ENCODE measurements around the gene ABI3BP.

Gene ABI3BP

GRCh38 chr3:100775669-100776068 is 217.6 kb downstream of the ABI3BP start:
- Mint-ChIP-seq H3K9me3 (no peaks in the 10 kb centered on the region), H3K27me3 (peaks cover 0 to 4% of the 10 kb centered on the region in 2 donors), H3K27ac (no peak overlapping the region), H3K36me3 (ENCODE audit: insufficient read depth) (no peaks in the 10 kb centered on the region), H3K4me3 (no peak overlapping the region), H3K4me1 (ENCODE audit: low read depth in 2 of 2) (no peaks in the 10 kb centered on the region)
- DNase-seq (no peak), ATAC-seq (replicated peaks) (no peak)

- Mint-ChIP-seq H3K27ac (no peak overlapping the region), H3K27me3 (peaks cover 0 to 8% of the 10 kb centered on the region in 2 donors), H3K4me1 (ENCODE audit: low read depth in 2 of 2) (no peaks in the 10 kb centered on the region), H3K36me3 (ENCODE audit: insufficient read depth) (no peaks in the 10 kb centered on the region), H3K4me3 (no peak overlapping the region), H3K9me3 (no peaks in the 10 kb centered on the region)
- ATAC-seq (replicated peaks) (no peak), DNase-seq (no peak)
These were observed 218.0 kb downstream of the ABI3BP start for GRCh38 chr3:100775226-100775625.

- no peak for ATAC-seq (replicated peaks)
- Mint-ChIP-seq H3K27me3 (peaks cover 0 to 13% of the 10 kb centered on the region in 2 donors), H3K9me3 (no peaks in the 10 kb centered on the region), H3K36me3 (ENCODE audit: insufficient read depth) (no peaks in the 10 kb centered on the region), H3K27ac (no peak overlapping the region), H3K4me3 (no peak overlapping the region), H3K4me1 (ENCODE audit: low read depth in 2 of 2) (no peaks in the 10 kb centered on the region)
- no peak for DNase-seq
These were observed 223.5 kb downstream of the ABI3BP start for GRCh38 chr3:100769693-100770092.

GRCh38 chr3:100766069-100766468 is 227.2 kb downstream of the ABI3BP start:
- peaks cover 0 to 19% of the 10 kb centered on the region in 2 donors for H3K27me3 Mint-ChIP-seq
- DNase-seq (no peak), ATAC-seq (replicated peaks) (no peak)
- no peaks in the 10 kb centered on the region for H3K9me3 Mint-ChIP-seq
- no peak overlapping the region for H3K4me3 Mint-ChIP-seq
- H3K27ac Mint-ChIP-seq, result no peak overlapping the region
- H3K4me1 Mint-ChIP-seq (ENCODE audit: low read depth in 2 of 2), result no peaks in the 10 kb centered on the region
- no peaks in the 10 kb centered on the region for H3K36me3 Mint-ChIP-seq (ENCODE audit: insufficient read depth)

GRCh38 chr3:100765437-100765975 is 227.7 kb downstream of the ABI3BP start:
- DNase-seq, result no peak
- no peak for ATAC-seq (replicated peaks)
- H3K9me3 Mint-ChIP-seq, result no peaks in the 10 kb centered on the region
- no peak overlapping the region for H3K27ac Mint-ChIP-seq
- H3K27me3 Mint-ChIP-seq, result peaks cover 0 to 14% of the 10 kb centered on the region in 2 donors
- H3K36me3 Mint-ChIP-seq (ENCODE audit: insufficient read depth), result no peaks in the 10 kb centered on the region
- H3K4me1 Mint-ChIP-seq (ENCODE audit: low read depth in 2 of 2), result no peaks in the 10 kb centered on the region
- no peak overlapping the region for H3K4me3 Mint-ChIP-seq

GRCh38 chr3:100761951-100762350 is 231.3 kb downstream of the ABI3BP start:
- Mint-ChIP-seq H3K4me1 (ENCODE audit: low read depth in 2 of 2) (peaks cover 0 to 3% of the 10 kb centered on the region in 2 donors), H3K36me3 (ENCODE audit: insufficient read depth) (no peaks in the 10 kb centered on the region), H3K27ac (no peak overlapping the region)

GRCh38 chr3:100761211-100761942 is 231.8 kb downstream of the ABI3BP start:
- ATAC-seq (replicated peaks) (peak; percentile 63), DNase-seq (no peak)
- peak overlapping the region in 1 of 2 donors; percentile 10 for H3K27ac Mint-ChIP-seq
- H3K9me3 Mint-ChIP-seq, result no peaks in the 10 kb centered on the region
- no peaks in the 10 kb centered on the region for H3K36me3 Mint-ChIP-seq (ENCODE audit: insufficient read depth)
- H3K4me3 Mint-ChIP-seq, result no peak overlapping the region
- peaks cover 0 to 6% of the 10 kb centered on the region in 2 donors for H3K27me3 Mint-ChIP-seq
- peaks cover 0 to 3% of the 10 kb centered on the region in 2 donors for H3K4me1 Mint-ChIP-seq (ENCODE audit: low read depth in 2 of 2)

More at GRCh38 chr3:100761951-100762350, 231.3 kb downstream of the ABI3BP start:
- no peak for ATAC-seq (replicated peaks)
- H3K27me3 Mint-ChIP-seq, result peaks cover 0 to 6% of the 10 kb centered on the region in 2 donors
- DNase-seq, result no peak
- no peaks in the 10 kb centered on the region for H3K9me3 Mint-ChIP-seq
- H3K4me3 Mint-ChIP-seq, result no peak overlapping the region

DNA sequence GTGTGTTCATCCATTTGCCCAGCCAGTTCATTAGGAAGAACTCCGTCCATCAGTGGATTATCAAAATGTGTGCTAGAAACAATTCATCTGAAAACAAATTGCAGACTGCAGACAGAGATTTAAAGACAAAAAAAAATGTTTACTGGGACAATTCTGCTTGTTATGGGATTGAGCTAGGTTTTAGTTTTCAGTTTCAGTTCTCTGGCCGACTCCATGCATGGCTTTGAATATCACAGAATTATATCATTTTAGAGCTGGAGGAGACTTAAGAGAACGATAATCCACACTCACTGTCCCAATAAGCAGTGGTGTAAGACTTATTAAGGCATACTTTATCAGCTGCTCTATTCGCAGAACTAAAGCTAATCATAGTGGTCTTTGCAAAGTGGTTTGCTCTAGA is 232.8 kb downstream of the ABI3BP start:
- Mint-ChIP-seq H3K4me3 (no peak overlapping the region), H3K27me3 (peaks cover 0 to 6% of the 10 kb centered on the region in 2 donors), H3K4me1 (ENCODE audit: low read depth in 2 of 2) (peaks cover 0 to 3% of the 10 kb centered on the region in 2 donors), H3K36me3 (ENCODE audit: insufficient read depth) (no peaks in the 10 kb centered on the region), H3K27ac (peak overlapping the region; percentile 10 to 20), H3K9me3 (no peaks in the 10 kb centered on the region)
- DNase-seq, result no peak
- ATAC-seq (replicated peaks), result no peak

- ATAC-seq (replicated peaks) (no peak), DNase-seq (no peak)
- H3K27ac Mint-ChIP-seq, result peak overlapping the region; percentile 10 to 20
- H3K27me3 Mint-ChIP-seq, result peaks cover 0 to 6% of the 10 kb centered on the region in 2 donors
- H3K4me1 Mint-ChIP-seq (ENCODE audit: low read depth in 2 of 2), result peaks cover 0 to 3% of the 10 kb centered on the region in 2 donors
- no peaks in the 10 kb centered on the region for H3K9me3 Mint-ChIP-seq
- no peak overlapping the region for H3K4me3 Mint-ChIP-seq
- H3K36me3 Mint-ChIP-seq (ENCODE audit: insufficient read depth), result no peaks in the 10 kb centered on the region
These were observed 233.3 kb downstream of the ABI3BP start for GRCh38 chr3:100759950-100760349.

DNA sequence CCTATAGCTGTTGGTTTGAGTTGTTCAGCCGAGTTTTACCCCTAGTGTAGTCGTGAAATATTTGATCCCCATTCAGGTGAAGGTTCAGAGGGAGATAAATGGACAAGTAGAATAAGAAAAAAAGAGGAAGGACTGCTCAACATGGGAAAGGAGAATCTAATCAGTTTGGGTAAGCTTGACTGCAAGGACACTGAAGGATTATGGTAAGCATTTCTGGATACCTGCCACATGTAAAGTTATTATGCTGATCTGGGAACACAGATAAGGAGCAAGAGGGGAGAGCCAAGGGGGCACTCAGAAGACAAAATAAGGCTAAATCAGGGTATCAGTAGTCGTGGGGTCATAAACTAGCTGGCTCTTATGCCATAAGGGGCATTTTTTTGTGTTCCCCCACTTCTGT is 234.1 kb downstream of the ABI3BP start:
- no peaks in the 10 kb centered on the region for H3K36me3 Mint-ChIP-seq (ENCODE audit: insufficient read depth)
- H3K4me3 Mint-ChIP-seq, result no peak overlapping the region
- H3K27me3 Mint-ChIP-seq, result peaks cover 0 to 6% of the 10 kb centered on the region in 2 donors
- no peak overlapping the region for H3K27ac Mint-ChIP-seq
- H3K9me3 Mint-ChIP-seq, result no peaks in the 10 kb centered on the region
- peaks cover 0 to 3% of the 10 kb centered on the region in 2 donors for H3K4me1 Mint-ChIP-seq (ENCODE audit: low read depth in 2 of 2)
- DNase-seq (no peak), ATAC-seq (replicated peaks) (no peak)

DNA sequence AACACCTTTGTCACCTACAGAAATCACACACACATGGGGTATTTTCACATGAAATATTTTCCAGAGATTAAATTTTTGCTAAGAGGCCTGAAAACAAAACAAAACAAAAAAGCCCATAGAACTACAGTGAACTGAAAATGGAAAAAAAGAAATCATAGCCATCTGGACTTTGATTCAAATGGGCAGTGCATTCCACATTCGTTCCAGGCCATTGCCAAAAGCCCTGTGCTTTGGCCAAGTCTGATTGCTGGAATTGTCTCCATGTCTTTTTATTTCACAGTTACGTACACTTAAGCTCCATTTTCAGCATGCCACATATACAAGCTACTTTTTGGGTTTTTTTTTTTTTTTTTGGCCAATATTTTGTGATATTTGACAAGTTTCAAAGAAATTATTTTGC is 236.8 kb downstream of the ABI3BP start:
- H3K36me3 Mint-ChIP-seq (ENCODE audit: insufficient read depth), result peaks cover 14% of the 10 kb centered on the region
- DNase-seq, result no peak
- H3K4me3 Mint-ChIP-seq, result no peak overlapping the region
- no peak overlapping the region for H3K27ac Mint-ChIP-seq
- H3K4me1 Mint-ChIP-seq (ENCODE audit: low read depth in 2 of 2), result peaks cover 0 to 4% of the 10 kb centered on the region in 2 donors
- no peaks in the 10 kb centered on the region for H3K27me3 Mint-ChIP-seq
- H3K9me3 Mint-ChIP-seq, result no peaks in the 10 kb centered on the region
- ATAC-seq (replicated peaks), result no peak

DNA sequence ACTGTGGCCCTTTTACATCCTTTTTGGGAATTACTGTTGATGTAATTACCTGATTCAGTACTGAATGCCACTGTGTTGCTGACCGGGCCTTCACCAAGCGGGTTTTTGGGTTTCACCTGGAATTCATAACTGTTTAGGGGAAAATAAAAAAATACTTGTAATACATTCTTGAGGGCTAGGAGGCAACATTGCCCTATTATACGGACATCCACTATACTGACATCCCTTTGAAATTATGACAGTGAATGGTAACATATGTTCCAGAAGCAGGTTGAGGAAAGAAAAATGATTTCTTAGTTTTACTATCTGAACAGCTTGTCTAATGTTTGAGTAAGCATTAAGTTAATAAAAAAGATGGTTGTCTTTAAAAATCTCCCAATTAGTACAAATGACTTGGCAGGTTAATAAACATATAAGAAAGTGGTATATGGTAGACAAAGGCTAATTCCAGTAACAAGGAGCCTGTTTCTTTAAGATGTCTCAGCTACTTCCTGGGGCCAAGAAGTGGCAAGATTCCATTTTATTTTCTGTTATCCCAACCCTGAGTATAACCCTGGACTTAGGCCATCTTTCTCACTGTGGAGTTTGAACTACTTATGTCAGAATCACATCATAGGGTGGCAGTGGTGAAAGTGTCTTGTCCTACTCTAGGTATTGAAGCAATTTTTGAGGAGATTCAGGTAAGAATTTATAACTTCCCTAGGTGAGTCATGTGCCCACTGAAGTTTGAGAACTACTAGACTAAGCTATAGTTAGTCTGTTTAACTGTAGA is 238.5 kb downstream of the ABI3BP start:
- peaks cover 21% of the 10 kb centered on the region for H3K36me3 Mint-ChIP-seq (ENCODE audit: insufficient read depth)
- ATAC-seq (replicated peaks) (no peak), DNase-seq (no peak)
- H3K4me1 Mint-ChIP-seq (ENCODE audit: low read depth in 2 of 2), result peaks cover 0 to 1% of the 10 kb centered on the region in 2 donors
- H3K9me3 Mint-ChIP-seq, result no peaks in the 10 kb centered on the region
- no peak overlapping the region for H3K27ac Mint-ChIP-seq
- no peak overlapping the region for H3K4me3 Mint-ChIP-seq
- H3K27me3 Mint-ChIP-seq, result no peaks in the 10 kb centered on the region

DNA sequence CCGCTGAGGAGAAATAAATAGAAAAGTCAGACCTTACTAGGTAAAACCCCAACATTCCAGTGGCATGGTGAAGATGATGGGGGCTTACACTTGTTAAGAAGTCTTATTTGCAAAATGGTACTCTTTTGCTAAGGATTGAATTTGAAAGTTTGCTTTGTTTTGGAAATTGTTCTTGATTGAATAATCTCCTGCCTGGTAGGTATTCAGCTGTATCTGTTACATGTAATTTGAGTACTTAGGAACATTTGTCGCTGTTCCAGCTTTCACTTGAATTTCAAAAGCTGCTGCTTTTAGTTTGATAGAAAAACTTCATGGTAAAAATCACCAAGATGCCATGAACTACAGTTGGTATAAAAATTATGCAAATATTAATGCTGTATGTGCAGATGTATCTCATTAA is 239.4 kb downstream of the ABI3BP start:
- Mint-ChIP-seq H3K27me3 (no peaks in the 10 kb centered on the region), H3K27ac (peak overlapping the region in 1 of 2 donors; percentile 11), H3K36me3 (ENCODE audit: insufficient read depth) (peaks cover 25% of the 10 kb centered on the region), H3K4me3 (no peak overlapping the region), H3K9me3 (no peaks in the 10 kb centered on the region), H3K4me1 (ENCODE audit: low read depth in 2 of 2) (peaks cover 0 to 1% of the 10 kb centered on the region in 2 donors)
- DNase-seq, result no peak
- ATAC-seq (replicated peaks), result no peak

Data from effector memory CD8-positive, alpha-beta T cell (primary cell).